ENCODE results near the gene CEP85L. TPM values are rescaled to one million over a fixed set of nuclear protein-coding genes. Genes with fewer than 3 reads are reported as not detected.

CEP85L gene
- total and polyA plus RNA-seq, 2 experiments from 2014 or later: 12.4 to 13.0 TPM

DNA sequence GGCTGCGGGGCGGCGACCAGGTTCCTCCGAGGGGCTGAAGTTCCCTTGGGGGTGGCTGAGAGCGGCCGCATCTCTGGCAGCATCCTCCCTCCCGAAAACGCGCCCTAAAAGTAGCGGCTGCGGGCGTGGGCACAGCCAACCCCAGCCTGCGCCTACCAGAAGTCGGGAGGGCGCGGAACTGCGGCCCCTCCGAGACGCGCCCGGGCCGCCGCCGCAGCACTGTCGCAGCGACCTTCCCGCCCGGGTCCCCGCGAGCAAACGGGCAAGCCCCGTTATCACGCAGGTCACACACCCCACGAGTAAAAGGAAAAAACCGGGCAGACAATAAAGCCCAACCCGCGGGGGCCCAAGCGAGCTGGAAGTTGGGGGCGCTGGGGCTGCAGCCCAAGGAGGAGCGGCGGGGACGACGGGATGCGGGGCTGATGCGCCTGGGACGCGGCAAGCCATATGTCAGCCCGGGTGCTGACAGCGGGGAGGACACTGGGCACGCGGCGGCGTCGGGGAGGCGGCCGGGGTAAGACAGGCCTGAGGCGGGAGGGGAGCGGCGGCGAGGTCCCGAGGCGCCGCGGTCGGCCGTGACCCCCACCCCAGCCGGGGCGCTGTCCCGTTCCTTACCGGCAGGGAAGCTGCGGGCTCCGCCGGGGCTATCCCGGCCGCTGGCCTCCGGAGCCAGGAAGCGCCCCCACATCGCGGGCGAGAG, 659 bp downstream of the CEP85L start:
- Histone ChIP-seq H3K4me2 (ENCODE audit: unreplicated experiment) (peak overlapping the region; percentile 99), H3K9me3 (ENCODE audit: low read depth) (no peaks in the 10 kb centered on the region), H3F3A (ENCODE audit: insufficient read depth) (peaks cover 14% of the 10 kb centered on the region; the same call in 1 of the 2 replicates), H3K4me3 (peak overlapping the region; percentile 89), H3K27ac (peak overlapping the region; percentile 90), H3K79me2 (ENCODE audit: insufficient read depth) (peaks cover 53% of the 10 kb centered on the region), H3K9me2 (ENCODE audit: insufficient read depth) (no peaks in the 10 kb centered on the region), H3K36me3 (ENCODE audit: low read depth) (no peaks in the 10 kb centered on the region), H3K4me1 (ENCODE audit: insufficient read depth) (peaks cover 5% of the 10 kb centered on the region; the same call in 1 of the 2 replicates), H3K9ac (peak overlapping the region; percentile 94), H2AFZ (peak overlapping the region; percentile 91), H3K27me3 (replicated peaks; ENCODE audit: insufficient read depth) (no peaks in the 10 kb centered on the region), H4K20me1 (ENCODE audit: insufficient read depth) (no peaks in the 10 kb centered on the region)
- in situ Hi-C loops (cut with MboI): no loop called here
- DNase-seq: peak; percentile 68
- no peak for TF ChIP-seq EZH2 (IDR thresholded peaks at IDR 0.05; ENCODE audit: insufficient read depth, poor library complexity, severe bottlenecking)
- TF ChIP-seq EZH2phosphoT487 (IDR thresholded peaks at IDR 0.05; ENCODE audit: insufficient read depth, low read depth): no peak
- 0 to 1% methylated on average over 73 to 76 of the region's 80 CpGs for WGBS, 2 experiments (ENCODE audit: low coverage in 1 of 2, low lambda C conversion rate in 2 of 2, missing lambda C conversion rate in 2 of 2)

DNA sequence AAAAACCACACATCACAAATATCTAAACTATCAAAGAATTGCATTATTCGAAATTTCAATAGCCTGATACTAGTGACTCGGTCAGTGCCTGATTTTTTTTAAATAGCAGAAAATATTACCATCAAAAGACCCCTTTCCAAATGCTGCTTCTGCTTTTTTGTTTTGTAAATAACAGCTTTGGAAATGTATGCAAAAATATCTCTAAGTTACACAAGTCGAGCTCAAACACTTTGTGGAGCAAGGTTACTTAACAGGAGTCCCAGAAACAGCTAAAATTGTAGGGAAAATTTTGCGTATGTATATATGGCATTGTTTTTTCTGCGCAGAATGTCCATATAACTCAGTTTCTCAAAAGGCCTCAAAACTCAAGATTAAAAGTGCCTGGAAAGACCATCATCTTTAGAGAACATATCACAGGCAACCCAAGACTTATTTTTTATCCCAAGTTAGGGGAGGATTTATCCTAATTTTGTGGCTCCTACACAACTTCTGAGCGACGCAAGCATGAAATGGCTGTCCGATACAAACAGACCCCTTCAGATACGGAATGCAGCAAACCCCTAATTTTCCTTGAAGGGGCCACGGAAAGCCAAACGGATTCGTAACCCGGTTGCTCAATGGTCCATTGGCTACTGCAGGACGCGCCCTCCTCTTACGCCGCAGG, 1.3 kb downstream of the CEP85L start:
- Histone ChIP-seq H3K9me2 (ENCODE audit: insufficient read depth) (no peaks in the 10 kb centered on the region), H3K79me2 (ENCODE audit: insufficient read depth) (peaks cover 60% of the 10 kb centered on the region), H3K27ac (peak overlapping the region; percentile 90), H2AFZ (peak overlapping the region; percentile 91), H3K4me1 (ENCODE audit: insufficient read depth) (peaks cover 5% of the 10 kb centered on the region; the same call in 1 of the 2 replicates), H4K20me1 (ENCODE audit: insufficient read depth) (no peaks in the 10 kb centered on the region), H3K4me2 (ENCODE audit: unreplicated experiment) (peak overlapping the region; percentile 99), H3K9ac (peak overlapping the region; percentile 94), H3K9me3 (ENCODE audit: low read depth) (no peaks in the 10 kb centered on the region), H3K27me3 (replicated peaks; ENCODE audit: insufficient read depth) (no peaks in the 10 kb centered on the region), H3K4me3 (peak overlapping the region; percentile 89), H3K36me3 (ENCODE audit: low read depth) (no peaks in the 10 kb centered on the region), H3F3A (ENCODE audit: insufficient read depth) (peaks cover 14% of the 10 kb centered on the region; the same call in 1 of the 2 replicates)
- DNase-seq: peak; percentile 78
- no peak for TF ChIP-seq EZH2 (IDR thresholded peaks at IDR 0.05; ENCODE audit: insufficient read depth, poor library complexity, severe bottlenecking)
- no peak for TF ChIP-seq EZH2phosphoT487 (IDR thresholded peaks at IDR 0.05; ENCODE audit: insufficient read depth, low read depth)
- in situ Hi-C loops (cut with MboI): no loop called here
- WGBS, 2 experiments (ENCODE audit: low coverage in 1 of 2, low lambda C conversion rate in 2 of 2, missing lambda C conversion rate in 2 of 2): 3 to 4% methylated on average over 17 of the region's 17 CpGs

- no peaks in the 10 kb centered on the region for H4K20me1 ChIP-seq (ENCODE audit: insufficient read depth)
- H3K79me2 ChIP-seq (ENCODE audit: insufficient read depth): peaks cover 70% of the 10 kb centered on the region
- in situ Hi-C loops (cut with MboI): no loop called here
- H3K27ac ChIP-seq: peak overlapping the region; percentile 90
- 24 to 29% methylated on average over 2 of the region's 2 CpGs for WGBS, 2 experiments (ENCODE audit: low coverage in 1 of 2, low lambda C conversion rate in 2 of 2, missing lambda C conversion rate in 2 of 2)
- peaks cover 20% of the 10 kb centered on the region; the same call in 1 of the 2 replicates for H3F3A ChIP-seq (ENCODE audit: insufficient read depth)
- H3K4me2 ChIP-seq (ENCODE audit: unreplicated experiment): peak overlapping the region; percentile 99
- no peak for TF ChIP-seq EZH2phosphoT487 (IDR thresholded peaks at IDR 0.05; ENCODE audit: insufficient read depth, low read depth)
- H2AFZ ChIP-seq: peak overlapping the region; percentile 91
- no peaks in the 10 kb centered on the region for H3K27me3 ChIP-seq (replicated peaks; ENCODE audit: insufficient read depth)
- peaks cover 11% of the 10 kb centered on the region for H3K4me1 ChIP-seq (ENCODE audit: insufficient read depth)
- no peaks in the 10 kb centered on the region for H3K9me3 ChIP-seq (ENCODE audit: low read depth)
- H3K36me3 ChIP-seq (ENCODE audit: low read depth): no peaks in the 10 kb centered on the region
- peak overlapping the region; percentile 89 for H3K4me3 ChIP-seq
- H3K9ac ChIP-seq: peak overlapping the region; percentile 94
- no peaks in the 10 kb centered on the region for H3K9me2 ChIP-seq (ENCODE audit: insufficient read depth)
- DNase-seq: peak; percentile 12
These were observed 2.4 kb downstream of the CEP85L start for GRCh38 chr6:118648866-118649554.

GRCh38 chr6:118646977-118647376, 4.4 kb downstream of the CEP85L start:
- Histone ChIP-seq H3K4me3 (no peak overlapping the region), H3K9me3 (ENCODE audit: low read depth) (no peaks in the 10 kb centered on the region), H3K9ac (no peak overlapping the region), H4K20me1 (ENCODE audit: insufficient read depth) (no peaks in the 10 kb centered on the region), H3K4me2 (ENCODE audit: unreplicated experiment) (no peak overlapping the region), H3K27me3 (replicated peaks; ENCODE audit: insufficient read depth) (no peaks in the 10 kb centered on the region), H3K36me3 (ENCODE audit: low read depth) (no peaks in the 10 kb centered on the region), H3K79me2 (ENCODE audit: insufficient read depth) (peaks cover 91% of the 10 kb centered on the region), H3K4me1 (ENCODE audit: insufficient read depth) (peaks cover 16% of the 10 kb centered on the region), H3K9me2 (ENCODE audit: insufficient read depth) (no peaks in the 10 kb centered on the region), H3F3A (ENCODE audit: insufficient read depth) (peaks cover 22% of the 10 kb centered on the region; the same call in 1 of the 2 replicates), H3K27ac (no peak overlapping the region), H2AFZ (no peak overlapping the region)
- DNase-seq: no peak
- WGBS, 2 experiments (ENCODE audit: low coverage in 1 of 2, low lambda C conversion rate in 2 of 2, missing lambda C conversion rate in 2 of 2): 95 to 99% methylated on average over 2 of the region's 2 CpGs
- TF ChIP-seq EZH2 (IDR thresholded peaks at IDR 0.05; ENCODE audit: insufficient read depth, poor library complexity, severe bottlenecking) (no peak), EZH2phosphoT487 (IDR thresholded peaks at IDR 0.05; ENCODE audit: insufficient read depth, low read depth) (no peak)
- in situ Hi-C loops (cut with MboI): no loop called here
